Activated T-cell treated with anti-CD3 and anti-CD28 coated beads, Interleukin-2, amount 50 U/mL, for 72 hours (primary cell): ENCODE results near the gene C5orf15. TPM values are rescaled to one million over a fixed set of nuclear protein-coding genes. Genes with fewer than 3 reads are reported as not detected.

Experiments
- ATAC-seq, 2 donors: fragments of 150-1000 bp; cut with Tn5 transposase; replicated peaks in 1 of 2; 2 replicates each; pipeline ENCODE4 v1.10.0; 2021; ENCODE audit warnings: moderate library complexity in 2 of 2, mild to moderate bottlenecking in 1 of 2
- DNase-seq, 2 donors: peaks; one replicate each; pipeline ENCODE4 v3.0.0; 2021 to 2022; ENCODE audit warnings: mixed read lengths in 1 of 2
- H3K27ac Mint-ChIP-seq: one replicate; pipeline ENCODE4 v1.8.0; 2022; ENCODE audit warnings: mild to moderate bottlenecking, moderate library complexity, mixed read lengths
- H3K27me3 Mint-ChIP-seq: one replicate; pipeline ENCODE4 v1.8.0; 2022; ENCODE audit warnings: low read depth, mixed read lengths
- H3K36me3 Mint-ChIP-seq, 2 donors: one replicate each; pipeline ENCODE4 v1.8.0; 2022; ENCODE audit warnings: mixed read lengths in 2 of 2, mild to moderate bottlenecking in 1 of 2; ENCODE audit not compliant: insufficient read depth in 2 of 2
- H3K4me1 Mint-ChIP-seq: one replicate; pipeline ENCODE4 v1.8.0; 2022; ENCODE audit warnings: low read depth, mixed read lengths
- H3K4me3 Mint-ChIP-seq, 2 donors: one replicate each; pipeline ENCODE4 v1.8.0; 2022; ENCODE audit warnings: mild to moderate bottlenecking in 2 of 2, mixed read lengths in 2 of 2, moderate library complexity in 2 of 2
- H3K9me3 Mint-ChIP-seq, 2 donors: one replicate each; pipeline ENCODE4 v1.8.0; 2022; ENCODE audit warnings: mixed read lengths in 2 of 2
- total RNA-seq, 2 donors: library from RNA; stranded (reverse); gene quantifications; one replicate each; pipeline ENCODE4 v1.2.3, GENCODE V29; 2022

C5orf15 gene
- total RNA-seq, 2 donors from 2014 or later: 21.8 to 22.8 TPM

DNA sequence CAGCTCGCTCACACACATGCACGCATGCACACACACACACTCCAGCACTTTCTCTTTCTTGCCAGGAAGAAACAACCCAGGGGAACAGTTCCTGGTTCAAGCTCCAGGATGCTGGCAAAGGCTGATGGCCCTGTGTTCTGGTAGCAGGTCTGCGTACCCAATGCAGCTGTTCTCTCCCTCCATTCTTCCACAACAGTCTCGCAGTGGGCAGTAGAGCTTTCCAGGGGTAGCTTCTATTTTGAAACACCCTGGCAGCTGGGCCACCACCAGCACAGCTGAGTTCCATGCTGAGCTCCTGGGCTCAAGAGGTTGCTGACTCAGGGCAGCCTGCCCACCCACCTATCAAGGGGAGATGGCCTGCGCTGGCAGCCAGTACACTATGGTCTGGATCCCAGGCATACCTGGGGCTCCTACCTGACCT lies 31.7 kb upstream of the C5orf15 start:
- Mint-ChIP-seq H3K9me3 (no peaks in the 10 kb centered on the region), H3K4me3 (peak overlapping the region in 1 of 2 donors; percentile 1), H3K36me3 (peaks cover 2 to 9% of the 10 kb centered on the region in 2 donors), H3K27me3 (no peaks in the 10 kb centered on the region), H3K27ac (peak overlapping the region; percentile 24), H3K4me1 (peaks cover 62% of the 10 kb centered on the region)
- DNase-seq: no peak
- ATAC-seq: no peak

GRCh38 chr5:133998807-133999206 lies 30.4 kb upstream of the C5orf15 start:
- Mint-ChIP-seq H3K27me3 (no peaks in the 10 kb centered on the region), H3K4me3 (no peak overlapping the region), H3K27ac (no peak overlapping the region), H3K4me1 (peaks cover 73% of the 10 kb centered on the region), H3K9me3 (no peaks in the 10 kb centered on the region), H3K36me3 (peaks cover 2 to 11% of the 10 kb centered on the region in 2 donors)
- ATAC-seq: no peak
- DNase-seq: no peak

DNA sequence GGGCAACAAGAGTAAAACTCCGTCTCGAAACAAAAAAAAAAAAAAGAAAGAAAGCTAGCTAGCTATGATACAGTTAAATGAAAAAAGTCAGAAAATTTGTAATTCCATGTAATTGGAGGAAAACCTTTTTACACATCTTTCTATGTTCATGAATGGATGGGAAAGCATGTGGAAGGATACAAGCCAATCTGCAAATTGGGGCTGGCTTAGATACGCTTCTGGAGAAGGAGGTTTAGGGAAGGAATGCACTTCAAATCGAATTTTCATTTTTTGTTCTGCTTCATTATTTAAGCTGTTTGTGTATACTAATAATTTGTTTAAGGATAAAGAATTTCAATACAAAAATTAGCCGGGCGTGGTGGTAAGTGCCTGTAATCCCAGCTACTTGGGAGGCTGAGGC lies 29.6 kb upstream of the C5orf15 start:
- Mint-ChIP-seq H3K9me3 (no peaks in the 10 kb centered on the region), H3K4me3 (no peak overlapping the region)

DNA sequence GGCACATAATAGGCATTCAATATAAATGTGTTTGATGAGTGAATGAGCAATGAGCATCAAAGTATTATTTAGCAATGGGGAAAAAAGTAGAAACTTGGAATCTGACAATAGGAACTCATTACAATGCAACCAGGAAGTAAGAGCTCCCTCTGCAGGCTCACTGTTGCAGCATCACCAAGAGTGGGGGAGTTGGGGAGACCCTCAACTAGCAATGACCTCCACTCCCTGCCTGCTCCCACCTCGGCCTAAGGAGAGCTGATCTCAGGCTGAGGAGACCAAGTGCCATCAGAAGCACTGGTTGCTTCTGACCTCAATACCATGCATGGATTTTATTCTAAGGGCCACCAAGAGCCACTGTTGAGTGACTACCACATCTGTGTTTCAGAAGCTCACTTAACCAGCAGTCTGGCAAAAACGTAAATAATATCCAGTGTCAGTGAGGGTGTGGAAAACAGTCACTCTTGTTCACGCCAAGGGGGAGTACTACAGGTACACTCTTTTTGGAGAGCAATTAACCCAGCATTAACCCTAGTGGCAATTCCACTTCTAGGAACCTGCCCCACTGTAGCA lies 28.3 kb upstream of the C5orf15 start:
- Mint-ChIP-seq H3K27me3 (no peaks in the 10 kb centered on the region), H3K4me1 (peaks cover 61% of the 10 kb centered on the region), H3K4me3 (no peak overlapping the region), H3K36me3 (peaks cover 0 to 6% of the 10 kb centered on the region in 2 donors), H3K9me3 (no peaks in the 10 kb centered on the region), H3K27ac (no peak overlapping the region)
- ATAC-seq (peak in 1 of 2 donors; percentile 43), DNase-seq (no peak)

More for the DNA sequence above, 29.6 kb upstream of the C5orf15 start:
- Mint-ChIP-seq H3K4me1 (peaks cover 74% of the 10 kb centered on the region), H3K27ac (no peak overlapping the region), H3K27me3 (no peaks in the 10 kb centered on the region), H3K36me3 (peaks cover 0 to 11% of the 10 kb centered on the region in 2 donors)
- ATAC-seq: no peak
- DNase-seq: no peak

GRCh38 chr5:133995883-133996563 lies 27.6 kb upstream of the C5orf15 start:
- H3K9me3 Mint-ChIP-seq: no peaks in the 10 kb centered on the region
- peaks cover 54% of the 10 kb centered on the region for H3K4me1 Mint-ChIP-seq
- ATAC-seq: no peak
- DNase-seq: no peak
- no peaks in the 10 kb centered on the region for H3K27me3 Mint-ChIP-seq
- H3K4me3 Mint-ChIP-seq: no peak overlapping the region
- peaks cover 0 to 2% of the 10 kb centered on the region in 2 donors for H3K36me3 Mint-ChIP-seq
- H3K27ac Mint-ChIP-seq: no peak overlapping the region

GRCh38 chr5:133995341-133995740 lies 26.9 kb upstream of the C5orf15 start:
- Mint-ChIP-seq H3K27me3 (no peaks in the 10 kb centered on the region), H3K4me3 (no peak overlapping the region), H3K36me3 (peaks cover 0 to 5% of the 10 kb centered on the region in 2 donors), H3K9me3 (no peaks in the 10 kb centered on the region), H3K27ac (peak overlapping the region; percentile 8), H3K4me1 (peaks cover 49% of the 10 kb centered on the region)
- no peak for DNase-seq
- no peak for ATAC-seq

DNA sequence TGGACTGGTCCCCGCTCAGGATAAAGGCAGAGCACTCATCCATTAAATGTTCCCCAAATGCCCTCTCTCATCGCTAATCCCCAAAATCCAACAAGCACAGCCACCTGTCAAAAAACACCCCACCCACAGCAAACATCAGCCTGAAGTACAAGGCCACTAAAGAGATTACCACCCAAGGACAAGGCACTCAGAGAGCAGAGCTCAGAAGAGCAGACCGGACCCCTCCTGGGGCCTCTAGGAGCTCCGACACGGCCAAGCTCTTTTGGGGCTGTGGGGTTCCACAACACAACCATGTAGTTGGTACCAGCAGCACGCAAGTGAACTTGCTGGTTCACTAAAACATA lies 26.5 kb upstream of the C5orf15 start:
- no peak for DNase-seq
- H3K4me1 Mint-ChIP-seq: peaks cover 46% of the 10 kb centered on the region
- H3K27me3 Mint-ChIP-seq: no peaks in the 10 kb centered on the region
- peaks cover 0 to 9% of the 10 kb centered on the region in 2 donors for H3K36me3 Mint-ChIP-seq
- peak overlapping the region; percentile 9 for H3K27ac Mint-ChIP-seq
- no peak overlapping the region for H3K4me3 Mint-ChIP-seq
- no peaks in the 10 kb centered on the region for H3K9me3 Mint-ChIP-seq
- no peak for ATAC-seq

- DNase-seq (no peak), ATAC-seq (no peak)
- Mint-ChIP-seq H3K27me3 (no peaks in the 10 kb centered on the region), H3K4me3 (no peak overlapping the region), H3K9me3 (no peaks in the 10 kb centered on the region), H3K36me3 (peaks cover 0 to 11% of the 10 kb centered on the region in 2 donors), H3K27ac (peak overlapping the region; percentile 9), H3K4me1 (peaks cover 40% of the 10 kb centered on the region)
Measured at GRCh38 chr5:133994297-133994989, 26.0 kb upstream of the C5orf15 start.

DNA sequence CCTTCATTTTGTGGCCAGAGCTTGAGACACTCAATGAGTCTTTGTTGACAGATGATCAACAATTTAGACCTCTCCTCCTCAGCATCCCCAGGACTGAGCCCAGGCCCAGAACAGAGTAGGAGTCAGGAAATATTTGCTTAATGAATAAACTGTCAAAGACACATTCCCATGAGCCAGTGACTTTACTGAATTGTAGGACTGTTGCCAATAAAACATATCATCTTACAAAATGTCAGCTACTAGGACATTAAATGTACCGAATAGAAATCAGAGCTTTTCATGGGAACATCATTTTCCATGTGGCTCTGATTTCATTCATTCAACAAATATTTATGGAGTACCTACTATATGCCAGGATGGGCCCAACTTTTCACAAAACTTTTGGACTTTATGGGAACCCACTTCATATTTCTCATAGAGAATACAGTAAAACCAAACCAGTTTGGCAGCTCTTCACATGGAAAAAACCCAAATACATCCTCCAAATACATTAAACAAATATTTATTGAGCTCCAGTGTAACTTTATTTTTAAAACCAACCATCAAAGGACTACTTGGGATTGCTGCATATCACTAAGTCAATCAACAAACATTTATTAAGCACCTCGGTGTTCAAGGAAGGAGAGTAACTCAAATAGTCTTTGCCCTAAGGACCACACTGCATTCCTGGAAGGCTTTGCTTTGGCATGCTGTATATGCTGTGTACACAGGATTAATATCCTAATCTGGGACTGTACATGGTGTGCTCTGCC lies 24.9 kb upstream of the C5orf15 start:
- H3K9me3 Mint-ChIP-seq: no peaks in the 10 kb centered on the region
- peaks cover 3 to 15% of the 10 kb centered on the region in 2 donors for H3K36me3 Mint-ChIP-seq
- H3K27me3 Mint-ChIP-seq: no peaks in the 10 kb centered on the region
- ATAC-seq (no peak), DNase-seq (no peak)
- peaks cover 36% of the 10 kb centered on the region for H3K4me1 Mint-ChIP-seq
- no peak overlapping the region for H3K4me3 Mint-ChIP-seq
- peak overlapping the region; percentile 60 for H3K27ac Mint-ChIP-seq

- Mint-ChIP-seq H3K27me3 (no peaks in the 10 kb centered on the region), H3K4me3 (no peak overlapping the region), H3K9me3 (no peaks in the 10 kb centered on the region), H3K4me1 (peaks cover 31% of the 10 kb centered on the region), H3K27ac (peak overlapping the region; percentile 6), H3K36me3 (peaks cover 3 to 19% of the 10 kb centered on the region in 2 donors)
- ATAC-seq (no peak), DNase-seq (no peak)
Measured at GRCh38 chr5:133992429-133993155, 24.2 kb upstream of the C5orf15 start.

DNA sequence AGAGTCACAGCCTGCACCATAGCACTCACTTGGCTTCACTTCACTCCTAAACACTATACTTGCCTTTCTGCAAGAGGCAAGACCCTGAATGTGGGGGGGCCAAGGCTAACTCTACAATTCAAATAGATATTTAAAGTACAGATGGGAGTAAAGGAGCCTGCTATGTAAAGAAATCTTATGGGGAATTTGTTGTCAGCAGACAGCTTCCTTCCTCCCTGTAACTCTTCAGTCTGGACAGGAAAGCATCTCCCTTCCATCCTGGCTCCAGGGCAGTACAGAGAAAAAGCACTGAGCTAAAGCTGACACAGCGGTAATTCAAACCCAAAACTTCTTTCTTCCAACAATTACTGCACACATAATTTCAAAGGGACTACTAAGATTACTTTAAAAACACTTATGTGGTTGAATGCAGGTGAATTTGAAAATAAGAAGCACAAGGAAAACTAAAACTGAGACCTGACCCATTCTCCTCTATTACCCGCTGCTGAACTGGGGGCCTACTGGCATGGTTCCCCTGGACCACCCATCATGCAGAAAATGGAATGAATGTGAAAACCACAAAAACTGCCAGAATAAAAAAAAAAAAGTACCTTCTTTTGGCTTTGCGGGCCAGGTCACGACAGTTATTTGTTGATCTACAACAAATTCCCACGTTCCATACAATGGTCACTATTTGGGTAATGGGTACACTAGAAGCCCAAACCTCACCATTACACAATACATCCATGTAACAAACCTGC lies 22.9 kb upstream of the C5orf15 start:
- no peak for ATAC-seq
- Mint-ChIP-seq H3K4me1 (peaks cover 26% of the 10 kb centered on the region), H3K9me3 (no peaks in the 10 kb centered on the region), H3K4me3 (no peak overlapping the region), H3K36me3 (peaks cover 3 to 23% of the 10 kb centered on the region in 2 donors), H3K27ac (no peak overlapping the region), H3K27me3 (no peaks in the 10 kb centered on the region)
- DNase-seq: no peak

DNA sequence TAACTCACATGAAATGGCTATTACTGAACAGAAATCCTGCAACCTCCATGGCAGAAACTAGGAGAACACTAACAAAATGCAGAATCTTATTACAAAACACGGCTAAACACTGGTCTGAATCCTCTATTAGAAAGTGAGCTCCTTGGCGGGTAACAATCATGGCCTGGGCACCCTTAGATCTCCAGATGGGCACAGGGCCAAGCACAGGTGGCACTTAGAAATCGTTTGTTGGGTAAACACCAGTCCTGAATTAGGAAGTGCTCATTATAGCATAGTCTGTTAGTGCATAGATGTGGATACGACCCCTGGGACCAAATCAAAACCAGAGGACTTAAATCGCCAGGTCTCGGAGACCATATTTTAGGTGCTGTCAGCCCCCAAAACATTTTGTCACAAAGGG lies 22.0 kb upstream of the C5orf15 start:
- H3K4me3 Mint-ChIP-seq: no peak overlapping the region
- peaks cover 21% of the 10 kb centered on the region for H3K4me1 Mint-ChIP-seq
- H3K27me3 Mint-ChIP-seq: no peaks in the 10 kb centered on the region
- no peak overlapping the region for H3K27ac Mint-ChIP-seq
- peaks cover 3 to 29% of the 10 kb centered on the region in 2 donors for H3K36me3 Mint-ChIP-seq
- no peaks in the 10 kb centered on the region for H3K9me3 Mint-ChIP-seq
- ATAC-seq: no peak
- DNase-seq: no peak
